ENCODE measurements around the gene GDPD3. TPM values are rescaled to one million over a fixed set of nuclear protein-coding genes. Genes with fewer than 3 reads are reported as not detected.

GDPD3 gene
- total and polyA plus RNA-seq, 2 of the 13 experiments (the other 11 are each of a cell fraction or from before 2014, with no cell fraction given), result 18.7 to 20.6 TPM

GRCh38 chr16:30090610-30091331 lies 22.6 kb downstream of the GDPD3 start (continued):
- TF ChIP-seq ZNF329 (CRISPR knock-in tag; IDR thresholded peaks at IDR 0.05; ENCODE audit: low read depth) (no peak), ONECUT2 (CRISPR knock-in tag; IDR thresholded peaks at IDR 0.05) (no peak), PATZ1 (CRISPR knock-in tag; IDR thresholded peaks at IDR 0.05) (no peak; the same call in 1 of the 2 replicates), ZNF607 (CRISPR knock-in tag; IDR thresholded peaks at IDR 0.05; ENCODE audit: borderline replicate concordance) (0 out of 2 replicates have a peak, but pooled peaks have one; percentile 25), RCOR2 (CRISPR knock-in tag; IDR thresholded peaks at IDR 0.05) (no peak), ETV5 (CRISPR knock-in tag; IDR thresholded peaks at IDR 0.05; ENCODE audit: borderline replicate concordance) (no peak), ZSCAN9 (CRISPR knock-in tag; IDR thresholded peaks at IDR 0.05; ENCODE audit: borderline replicate concordance) (no peak), BRD4 (CRISPR knock-in tag; IDR thresholded peaks at IDR 0.05) (no peak), ZNF775 (CRISPR knock-in tag; IDR thresholded peaks at IDR 0.05; ENCODE audit: borderline replicate concordance) (no peak), SOX5 (CRISPR knock-in tag; IDR thresholded peaks at IDR 0.05; ENCODE audit: borderline replicate concordance) (no peak), TAF1 (CRISPR knock-in tag; IDR thresholded peaks at IDR 0.05) (no peak), ZNF468 (CRISPR knock-in tag; IDR thresholded peaks at IDR 0.05) (no peak), HOXD1 (CRISPR knock-in tag; IDR thresholded peaks at IDR 0.05) (no peak), PITX1 (CRISPR knock-in tag; IDR thresholded peaks at IDR 0.05) (peak; percentile 7; the same call in 1 of the 2 replicates), ZNF792 (CRISPR knock-in tag; IDR thresholded peaks at IDR 0.05) (no peak), KDM6A (CRISPR knock-in tag; IDR thresholded peaks at IDR 0.05; ENCODE audit: low read depth) (no peak)
- TF ChIP-seq, protein P1, sequence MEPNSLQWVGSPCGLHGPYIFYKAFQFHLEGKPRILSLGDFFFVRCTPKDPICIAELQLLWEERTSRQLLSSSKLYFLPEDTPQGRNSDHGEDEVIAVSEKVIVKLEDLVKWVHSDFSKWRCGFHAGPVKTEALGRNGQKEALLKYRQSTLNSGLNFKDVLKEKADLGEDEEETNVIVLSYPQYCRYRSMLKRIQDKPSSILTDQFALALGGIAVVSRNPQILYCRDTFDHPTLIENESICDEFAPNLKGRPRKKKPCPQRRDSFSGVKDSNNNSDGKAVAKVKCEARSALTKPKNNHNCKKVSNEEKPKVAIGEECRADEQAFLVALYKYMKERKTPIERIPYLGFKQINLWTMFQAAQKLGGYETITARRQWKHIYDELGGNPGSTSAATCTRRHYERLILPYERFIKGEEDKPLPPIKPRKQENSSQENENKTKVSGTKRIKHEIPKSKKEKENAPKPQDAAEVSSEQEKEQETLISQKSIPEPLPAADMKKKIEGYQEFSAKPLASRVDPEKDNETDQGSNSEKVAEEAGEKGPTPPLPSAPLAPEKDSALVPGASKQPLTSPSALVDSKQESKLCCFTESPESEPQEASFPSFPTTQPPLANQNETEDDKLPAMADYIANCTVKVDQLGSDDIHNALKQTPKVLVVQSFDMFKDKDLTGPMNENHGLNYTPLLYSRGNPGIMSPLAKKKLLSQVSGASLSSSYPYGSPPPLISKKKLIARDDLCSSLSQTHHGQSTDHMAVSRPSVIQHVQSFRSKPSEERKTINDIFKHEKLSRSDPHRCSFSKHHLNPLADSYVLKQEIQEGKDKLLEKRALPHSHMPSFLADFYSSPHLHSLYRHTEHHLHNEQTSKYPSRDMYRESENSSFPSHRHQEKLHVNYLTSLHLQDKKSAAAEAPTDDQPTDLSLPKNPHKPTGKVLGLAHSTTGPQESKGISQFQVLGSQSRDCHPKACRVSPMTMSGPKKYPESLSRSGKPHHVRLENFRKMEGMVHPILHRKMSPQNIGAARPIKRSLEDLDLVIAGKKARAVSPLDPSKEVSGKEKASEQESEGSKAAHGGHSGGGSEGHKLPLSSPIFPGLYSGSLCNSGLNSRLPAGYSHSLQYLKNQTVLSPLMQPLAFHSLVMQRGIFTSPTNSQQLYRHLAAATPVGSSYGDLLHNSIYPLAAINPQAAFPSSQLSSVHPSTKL (CRISPR knock-in tag; IDR thresholded peaks at IDR 0.05), result no peak
- TF ChIP-seq, protein P2, sequence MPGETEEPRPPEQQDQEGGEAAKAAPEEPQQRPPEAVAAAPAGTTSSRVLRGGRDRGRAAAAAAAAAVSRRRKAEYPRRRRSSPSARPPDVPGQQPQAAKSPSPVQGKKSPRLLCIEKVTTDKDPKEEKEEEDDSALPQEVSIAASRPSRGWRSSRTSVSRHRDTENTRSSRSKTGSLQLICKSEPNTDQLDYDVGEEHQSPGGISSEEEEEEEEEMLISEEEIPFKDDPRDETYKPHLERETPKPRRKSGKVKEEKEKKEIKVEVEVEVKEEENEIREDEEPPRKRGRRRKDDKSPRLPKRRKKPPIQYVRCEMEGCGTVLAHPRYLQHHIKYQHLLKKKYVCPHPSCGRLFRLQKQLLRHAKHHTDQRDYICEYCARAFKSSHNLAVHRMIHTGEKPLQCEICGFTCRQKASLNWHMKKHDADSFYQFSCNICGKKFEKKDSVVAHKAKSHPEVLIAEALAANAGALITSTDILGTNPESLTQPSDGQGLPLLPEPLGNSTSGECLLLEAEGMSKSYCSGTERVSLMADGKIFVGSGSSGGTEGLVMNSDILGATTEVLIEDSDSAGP (CRISPR knock-in tag; IDR thresholded peaks at IDR 0.05; ENCODE audit: borderline replicate concordance), result 0 out of 2 replicates have a peak, but pooled peaks have one; percentile 58
- TF ChIP-seq, protein P3, sequence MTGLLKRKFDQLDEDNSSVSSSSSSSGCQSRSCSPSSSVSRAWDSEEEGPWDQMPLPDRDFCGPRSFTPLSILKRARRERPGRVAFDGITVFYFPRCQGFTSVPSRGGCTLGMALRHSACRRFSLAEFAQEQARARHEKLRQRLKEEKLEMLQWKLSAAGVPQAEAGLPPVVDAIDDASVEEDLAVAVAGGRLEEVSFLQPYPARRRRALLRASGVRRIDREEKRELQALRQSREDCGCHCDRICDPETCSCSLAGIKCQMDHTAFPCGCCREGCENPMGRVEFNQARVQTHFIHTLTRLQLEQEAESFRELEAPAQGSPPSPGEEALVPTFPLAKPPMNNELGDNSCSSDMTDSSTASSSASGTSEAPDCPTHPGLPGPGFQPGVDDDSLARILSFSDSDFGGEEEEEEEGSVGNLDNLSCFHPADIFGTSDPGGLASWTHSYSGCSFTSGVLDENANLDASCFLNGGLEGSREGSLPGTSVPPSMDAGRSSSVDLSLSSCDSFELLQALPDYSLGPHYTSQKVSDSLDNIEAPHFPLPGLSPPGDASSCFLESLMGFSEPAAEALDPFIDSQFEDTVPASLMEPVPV (CRISPR knock-in tag; IDR thresholded peaks at IDR 0.05), result no peak; the same call in 1 of the 2 replicates

Measured in HepG2 (cell line).